ENCODE data around the gene SLC3A2.

SLC3A2 gene

DNA sequence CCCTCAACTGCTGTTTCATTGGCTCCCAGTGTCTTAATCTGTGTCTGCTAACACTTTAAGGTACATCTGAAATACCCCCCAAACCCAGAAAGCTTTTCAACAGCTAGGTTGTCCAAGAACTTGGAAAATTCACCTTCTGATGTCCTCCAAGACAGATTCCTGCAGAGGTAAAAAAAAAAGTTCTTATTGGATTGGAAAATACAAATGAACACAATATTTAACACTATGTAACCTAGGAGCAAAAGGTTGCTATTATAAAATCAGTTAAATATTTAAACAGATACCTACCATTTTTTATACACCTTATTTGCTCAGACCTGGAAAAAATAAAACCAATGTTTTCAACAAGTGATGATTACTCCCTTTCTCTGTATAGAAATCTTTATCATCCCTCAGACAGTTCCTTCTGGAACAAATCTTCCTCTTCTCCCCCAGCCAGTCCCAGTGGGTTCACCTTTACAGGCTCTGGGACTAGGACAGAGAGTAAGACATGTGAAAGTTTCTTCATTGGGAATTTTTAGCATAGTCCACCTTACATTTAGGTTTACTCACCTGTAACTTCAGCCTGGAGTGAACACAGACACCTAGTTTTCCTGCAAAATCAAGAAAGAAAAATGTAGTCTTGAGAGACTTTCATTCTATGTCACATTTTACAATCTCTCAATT lies 28.0 kb upstream of the SLC3A2 start:
- Histone ChIP-seq H3K9me3 (ENCODE audit: control insufficient read depth in 5 of 5, low read length in 5 of 5) (no peaks in the 10 kb centered on the region), H3K36me3 (ENCODE audit: control insufficient read depth in 5 of 5, insufficient read depth in 5 of 5, low read length in 5 of 5) (peaks cover 22 to 34% (median 29%) of the 10 kb centered on the region in 5 donors), H3K4me1 (ENCODE audit: control insufficient read depth in 5 of 5, insufficient read depth in 5 of 5, low read length in 5 of 5) (peaks cover 2 to 36% (median 34%) of the 10 kb centered on the region in 5 donors), H3K27me3 (ENCODE audit: control insufficient read depth in 5 of 5, insufficient read depth in 4 of 5, low read length in 5 of 5) (no peaks in the 10 kb centered on the region), H3K9ac (ENCODE audit: low read length in 5 of 5) (no peak overlapping the region), H3K4me3 (ENCODE audit: low read depth in 1 of 5, low read length in 5 of 5) (no peak overlapping the region), H3K27ac (ENCODE audit: low read depth, low read length) (no peak overlapping the region)

- peak overlapping the region in 2 of 5 donors; percentile 93 to 94 for H3K4me3 ChIP-seq (ENCODE audit: low read depth in 1 of 5, low read length in 5 of 5)
- H3K4me1 ChIP-seq (ENCODE audit: control insufficient read depth in 5 of 5, insufficient read depth in 5 of 5, low read length in 5 of 5): peaks cover 2 to 36% (median 34%) of the 10 kb centered on the region in 5 donors
- no peaks in the 10 kb centered on the region for H3K9me3 ChIP-seq (ENCODE audit: control insufficient read depth in 5 of 5, low read length in 5 of 5)
- no peaks in the 10 kb centered on the region for H3K27me3 ChIP-seq (ENCODE audit: control insufficient read depth in 5 of 5, insufficient read depth in 4 of 5, low read length in 5 of 5)
- peak overlapping the region; percentile 20 for H3K27ac ChIP-seq (ENCODE audit: low read depth, low read length)
- H3K36me3 ChIP-seq (ENCODE audit: control insufficient read depth in 5 of 5, insufficient read depth in 5 of 5, low read length in 5 of 5): peaks cover 22 to 34% (median 29%) of the 10 kb centered on the region in 5 donors
- peak overlapping the region in 3 of 5 donors; percentile 20 to 91 (median 80) for H3K9ac ChIP-seq (ENCODE audit: low read length in 5 of 5)
These were observed 27.3 kb upstream of the SLC3A2 start for GRCh38 chr11:62853279-62853965.

DNA sequence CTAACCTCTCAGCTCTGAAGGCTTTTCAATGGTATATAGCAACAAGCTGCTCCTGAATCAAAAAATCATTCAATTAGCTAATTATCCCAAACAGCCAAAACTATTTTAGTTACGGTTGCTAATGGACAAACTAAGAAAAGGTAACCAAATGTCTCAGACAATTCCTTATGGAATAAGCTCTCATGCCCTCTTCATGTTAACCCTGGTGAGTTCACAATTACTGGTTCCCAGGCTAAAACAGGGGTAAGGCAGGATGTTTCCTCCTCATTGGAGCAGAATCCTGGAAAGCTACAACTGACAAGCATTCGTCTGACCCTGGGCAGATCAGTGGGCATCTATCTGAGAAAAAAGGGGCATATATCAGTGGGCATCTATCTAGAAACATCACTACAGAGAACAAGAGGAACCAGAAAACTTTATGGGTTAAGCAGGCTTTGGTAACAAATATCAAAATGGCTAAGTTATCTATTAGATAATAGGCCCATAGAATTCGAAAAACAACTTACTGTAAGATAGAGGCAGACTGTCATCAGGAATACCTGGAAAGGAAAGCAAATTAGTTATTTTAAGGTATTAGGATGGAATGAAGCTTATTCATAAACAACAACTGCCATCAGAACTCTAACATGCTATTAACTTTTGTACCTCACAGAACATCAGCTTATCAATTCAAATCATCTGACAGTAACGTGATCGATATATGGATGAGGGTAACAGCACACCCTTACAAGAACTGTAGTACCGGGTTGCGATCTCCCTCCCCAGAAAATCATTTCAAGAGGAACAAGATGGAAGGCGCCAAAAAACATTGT lies 26.5 kb upstream of the SLC3A2 start:
- no peaks in the 10 kb centered on the region for H3K9me3 ChIP-seq (ENCODE audit: control insufficient read depth in 5 of 5, low read length in 5 of 5)
- H3K4me1 ChIP-seq (ENCODE audit: control insufficient read depth in 5 of 5, insufficient read depth in 5 of 5, low read length in 5 of 5): peaks cover 2 to 36% (median 34%) of the 10 kb centered on the region in 5 donors
- H3K4me3 ChIP-seq (ENCODE audit: low read depth in 1 of 5, low read length in 5 of 5): peak overlapping the region; percentile 82 to 94 (median 93)
- H3K27me3 ChIP-seq (ENCODE audit: control insufficient read depth in 5 of 5, insufficient read depth in 4 of 5, low read length in 5 of 5): no peaks in the 10 kb centered on the region
- H3K9ac ChIP-seq (ENCODE audit: low read length in 5 of 5): peak overlapping the region in 4 of 5 donors; percentile 24 to 91 (median 85)
- H3K36me3 ChIP-seq (ENCODE audit: control insufficient read depth in 5 of 5, insufficient read depth in 5 of 5, low read length in 5 of 5): peaks cover 22 to 34% (median 29%) of the 10 kb centered on the region in 5 donors
- H3K27ac ChIP-seq (ENCODE audit: low read depth, low read length): peak overlapping the region; percentile 85

- Histone ChIP-seq H3K4me3 (ENCODE audit: low read depth in 1 of 5, low read length in 5 of 5) (peak overlapping the region; percentile 82 to 94 (median 93)), H3K36me3 (ENCODE audit: control insufficient read depth in 5 of 5, insufficient read depth in 5 of 5, low read length in 5 of 5) (peaks cover 22 to 34% (median 29%) of the 10 kb centered on the region in 5 donors), H3K9me3 (ENCODE audit: control insufficient read depth in 5 of 5, low read length in 5 of 5) (no peaks in the 10 kb centered on the region), H3K27ac (ENCODE audit: low read depth, low read length) (peak overlapping the region; percentile 85), H3K9ac (ENCODE audit: low read length in 5 of 5) (peak overlapping the region; percentile 50 to 91 (median 80)), H3K27me3 (ENCODE audit: control insufficient read depth in 5 of 5, insufficient read depth in 4 of 5, low read length in 5 of 5) (no peaks in the 10 kb centered on the region), H3K4me1 (ENCODE audit: control insufficient read depth in 5 of 5, insufficient read depth in 5 of 5, low read length in 5 of 5) (peaks cover 2 to 36% (median 34%) of the 10 kb centered on the region in 5 donors)
These were observed 25.7 kb upstream of the SLC3A2 start for GRCh38 chr11:62854825-62855570.

DNA sequence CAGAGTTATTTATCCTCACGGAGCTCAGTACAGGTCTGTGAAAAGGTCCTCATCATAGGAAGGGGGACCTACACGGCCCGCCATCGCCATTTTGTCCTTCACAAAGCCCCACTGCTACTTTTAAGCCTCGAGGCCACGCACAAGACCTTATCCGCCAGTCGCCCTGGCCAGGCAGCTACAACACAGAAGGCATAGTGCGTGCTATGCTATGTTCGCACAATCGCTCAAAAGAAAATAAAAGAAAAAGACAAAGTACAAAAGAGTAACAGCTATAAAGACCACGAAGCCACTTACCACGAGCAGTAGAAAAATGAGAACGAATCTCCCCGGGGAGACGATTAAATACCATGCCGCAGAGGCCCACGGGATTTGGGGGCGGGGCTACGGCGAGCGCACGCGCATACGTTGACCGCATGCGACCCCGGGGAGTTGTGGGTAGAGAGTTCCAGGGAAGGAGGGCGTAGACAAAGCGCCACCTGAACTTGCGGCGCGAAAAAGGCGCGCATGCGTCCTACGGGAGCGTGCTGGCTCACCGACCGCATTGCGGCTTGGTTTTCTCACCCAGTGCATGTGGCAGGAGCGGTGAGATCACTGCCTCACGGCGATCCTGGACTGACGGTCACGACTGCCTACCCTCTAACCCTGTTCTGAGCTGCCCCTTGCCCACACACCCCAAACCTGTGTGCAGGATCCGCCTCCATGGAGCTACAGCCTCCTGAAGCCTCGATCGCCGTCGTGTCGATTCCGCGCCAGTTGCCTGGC lies 24.9 kb upstream of the SLC3A2 start:
- Histone ChIP-seq H3K27ac (ENCODE audit: low read depth, low read length) (peak overlapping the region; percentile 85), H3K9ac (ENCODE audit: low read length in 5 of 5) (peak overlapping the region; percentile 50 to 91 (median 90)), H3K27me3 (ENCODE audit: control insufficient read depth in 5 of 5, insufficient read depth in 4 of 5, low read length in 5 of 5) (no peaks in the 10 kb centered on the region), H3K4me1 (ENCODE audit: control insufficient read depth in 5 of 5, insufficient read depth in 5 of 5, low read length in 5 of 5) (peaks cover 2 to 37% (median 35%) of the 10 kb centered on the region in 5 donors), H3K4me3 (ENCODE audit: low read depth in 1 of 5, low read length in 5 of 5) (peak overlapping the region; percentile 82 to 94 (median 93)), H3K36me3 (ENCODE audit: control insufficient read depth in 5 of 5, insufficient read depth in 5 of 5, low read length in 5 of 5) (peaks cover 22 to 34% (median 29%) of the 10 kb centered on the region in 5 donors), H3K9me3 (ENCODE audit: control insufficient read depth in 5 of 5, low read length in 5 of 5) (no peaks in the 10 kb centered on the region)

- Histone ChIP-seq H3K9me3 (ENCODE audit: control insufficient read depth in 5 of 5, low read length in 5 of 5) (no peaks in the 10 kb centered on the region), H3K4me3 (ENCODE audit: low read depth in 1 of 5, low read length in 5 of 5) (peak overlapping the region; percentile 79 to 93 (median 87)), H3K27ac (ENCODE audit: low read depth, low read length) (peak overlapping the region; percentile 85), H3K4me1 (ENCODE audit: control insufficient read depth in 5 of 5, insufficient read depth in 5 of 5, low read length in 5 of 5) (peaks cover 2 to 41% (median 35%) of the 10 kb centered on the region in 5 donors), H3K36me3 (ENCODE audit: control insufficient read depth in 5 of 5, insufficient read depth in 5 of 5, low read length in 5 of 5) (peaks cover 22 to 31% (median 27%) of the 10 kb centered on the region in 5 donors), H3K27me3 (ENCODE audit: control insufficient read depth in 5 of 5, insufficient read depth in 4 of 5, low read length in 5 of 5) (no peaks in the 10 kb centered on the region), H3K9ac (ENCODE audit: low read length in 5 of 5) (peak overlapping the region in 4 of 5 donors; percentile 74 to 91 (median 83))
These were observed 24.3 kb upstream of the SLC3A2 start for GRCh38 chr11:62856333-62856895.

DNA sequence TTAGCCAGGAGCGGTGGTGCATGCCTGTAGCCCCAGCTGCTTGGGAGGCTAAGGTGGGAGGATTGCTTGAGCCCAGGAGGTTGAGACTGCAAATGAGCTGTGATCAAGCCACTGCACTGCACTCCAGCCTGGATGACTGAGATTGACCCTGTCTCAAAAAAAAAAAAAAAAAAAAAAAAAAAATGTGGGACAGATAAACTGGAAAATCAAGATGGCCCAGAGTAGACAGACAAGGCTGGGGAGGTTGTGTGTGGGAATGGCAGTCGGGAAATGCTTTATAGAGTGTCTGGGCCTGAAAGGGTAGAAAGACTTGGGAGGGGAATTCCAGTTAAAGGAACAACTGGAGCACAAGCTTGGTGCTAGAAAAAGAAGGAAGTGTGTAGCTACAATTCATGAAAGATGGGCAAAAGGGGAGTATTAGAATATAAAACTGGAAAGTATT lies 23.1 kb upstream of the SLC3A2 start:
- H3K9ac ChIP-seq (ENCODE audit: low read length in 5 of 5): no peak overlapping the region
- H3K27ac ChIP-seq (ENCODE audit: low read depth, low read length): no peak overlapping the region
- H3K27me3 ChIP-seq (ENCODE audit: control insufficient read depth in 5 of 5, insufficient read depth in 4 of 5, low read length in 5 of 5): no peaks in the 10 kb centered on the region
- no peak overlapping the region for H3K4me3 ChIP-seq (ENCODE audit: low read depth in 1 of 5, low read length in 5 of 5)
- H3K36me3 ChIP-seq (ENCODE audit: control insufficient read depth in 5 of 5, insufficient read depth in 5 of 5, low read length in 5 of 5): peaks cover 12 to 20% (median 16%) of the 10 kb centered on the region in 5 donors
- no peaks in the 10 kb centered on the region for H3K9me3 ChIP-seq (ENCODE audit: control insufficient read depth in 5 of 5, low read length in 5 of 5)
- peaks cover 2 to 41% (median 35%) of the 10 kb centered on the region in 5 donors for H3K4me1 ChIP-seq (ENCODE audit: control insufficient read depth in 5 of 5, insufficient read depth in 5 of 5, low read length in 5 of 5)

- H3K4me1 ChIP-seq (ENCODE audit: control insufficient read depth in 5 of 5, insufficient read depth in 5 of 5, low read length in 5 of 5): peaks cover 2 to 40% (median 34%) of the 10 kb centered on the region in 5 donors
- H3K27ac ChIP-seq (ENCODE audit: low read depth, low read length): no peak overlapping the region
- H3K9me3 ChIP-seq (ENCODE audit: control insufficient read depth in 5 of 5, low read length in 5 of 5): no peaks in the 10 kb centered on the region
- no peak overlapping the region for H3K9ac ChIP-seq (ENCODE audit: low read length in 5 of 5)
- H3K36me3 ChIP-seq (ENCODE audit: control insufficient read depth in 5 of 5, insufficient read depth in 5 of 5, low read length in 5 of 5): peaks cover 5 to 14% (median 10%) of the 10 kb centered on the region in 5 donors
- no peaks in the 10 kb centered on the region for H3K27me3 ChIP-seq (ENCODE audit: control insufficient read depth in 5 of 5, insufficient read depth in 4 of 5, low read length in 5 of 5)
- no peak overlapping the region for H3K4me3 ChIP-seq (ENCODE audit: low read depth in 1 of 5, low read length in 5 of 5)
These were observed 22.5 kb upstream of the SLC3A2 start for GRCh38 chr11:62858201-62858600.
